C4-2B (cell line): ENCODE data around the gene ZNF471.

Source experiments
- CTCF ChIP-seq: fragments of 450-650 bp; conservative IDR thresholded peaks from 2 replicates; pipeline ENCODE4 v1.5.1; 2017; ENCODE audit warnings: mild to moderate bottlenecking
- ZFX ChIP-seq: fragments of 450-650 bp; IDR thresholded peaks from 2 replicates; pipeline ENCODE4 v1.6.1; 2017

- no peak for TF ChIP-seq CTCF
- no peak for TF ChIP-seq ZFX
Observed at GRCh38 chr19:56474308-56474707, 33.3 kb upstream of the ZNF471 start.
